Measurements from ENCODE around the gene CRADD.
A peak's percentile ranks its signal among the peaks of the same experiment; 100 is the strongest.

The CRADD gene

DNA sequence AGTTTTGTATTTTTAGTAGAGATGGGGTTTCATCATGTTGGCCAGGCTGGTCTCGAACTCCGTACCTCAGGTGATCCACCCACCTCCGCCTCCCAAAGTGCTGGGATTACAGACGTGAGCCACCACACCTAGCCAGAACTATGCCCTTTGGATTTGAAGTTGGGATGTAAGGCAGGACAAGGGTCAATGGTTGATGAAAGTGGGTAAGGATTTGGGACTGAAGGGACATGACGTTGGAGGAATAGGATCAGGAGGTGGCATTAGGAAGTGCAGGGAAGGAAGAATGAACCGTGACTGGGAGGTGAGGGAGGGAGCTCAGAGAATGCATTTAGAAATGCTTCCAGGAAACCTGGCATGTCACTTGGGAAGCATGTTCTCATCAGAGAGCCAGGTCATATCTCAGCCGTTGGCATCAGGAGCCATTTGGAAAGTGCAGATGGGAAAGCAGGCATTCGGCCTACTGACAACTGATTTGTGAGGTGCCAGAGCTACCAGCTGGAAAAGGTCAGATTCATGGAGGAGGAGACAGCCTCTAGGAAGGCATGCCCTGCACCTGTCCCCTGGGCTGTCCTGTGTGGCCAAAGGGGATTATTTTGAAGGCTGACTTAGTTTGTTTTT lies 2.2 kb downstream of the CRADD start:
- peaks cover 15% of the 10 kb centered on the region for H3K36me3 Mint-ChIP-seq (ENCODE audit: low read depth)
- H3K4me1 Mint-ChIP-seq (ENCODE audit: low read depth) = peaks cover 24% of the 10 kb centered on the region
- H3K27me3 Mint-ChIP-seq (ENCODE audit: low read depth) = peaks cover under 1% of the 10 kb centered on the region
- no peak for DNase-seq (ENCODE audit: low spot score)
- H3K9me3 Mint-ChIP-seq = peaks cover 9% of the 10 kb centered on the region
- H3K27ac Mint-ChIP-seq = peak overlapping the region; percentile 44
- peak overlapping the region; percentile 96 for H3K4me3 Mint-ChIP-seq

DNA sequence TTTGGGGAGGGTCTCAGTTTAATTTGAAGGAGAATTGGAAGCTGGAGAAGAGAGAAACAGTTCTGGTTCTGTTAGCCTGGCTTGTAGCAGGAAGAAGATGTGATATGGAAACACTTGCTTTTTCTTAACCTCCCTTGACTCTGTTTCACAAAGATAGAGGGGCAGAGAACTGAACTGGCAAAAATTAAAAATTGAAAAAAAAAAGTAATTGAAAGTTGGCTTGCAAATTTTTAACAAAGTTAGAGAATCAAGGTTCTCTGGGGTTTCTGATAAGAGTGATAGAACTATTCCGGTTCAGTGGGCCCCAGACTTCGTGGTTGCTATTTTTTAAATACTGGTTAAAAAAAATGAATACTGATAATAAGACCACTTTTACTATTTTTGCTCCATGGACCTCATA lies 2.8 kb downstream of the CRADD start:
- peaks cover 29% of the 10 kb centered on the region for H3K4me1 Mint-ChIP-seq (ENCODE audit: low read depth)
- H3K27me3 Mint-ChIP-seq (ENCODE audit: low read depth) = no peaks in the 10 kb centered on the region
- no peak for DNase-seq (ENCODE audit: low spot score)
- H3K9me3 Mint-ChIP-seq = peaks cover 9% of the 10 kb centered on the region
- peaks cover 15% of the 10 kb centered on the region for H3K36me3 Mint-ChIP-seq (ENCODE audit: low read depth)
- no peak overlapping the region for H3K27ac Mint-ChIP-seq
- H3K4me3 Mint-ChIP-seq = peak overlapping the region; percentile 96

DNA sequence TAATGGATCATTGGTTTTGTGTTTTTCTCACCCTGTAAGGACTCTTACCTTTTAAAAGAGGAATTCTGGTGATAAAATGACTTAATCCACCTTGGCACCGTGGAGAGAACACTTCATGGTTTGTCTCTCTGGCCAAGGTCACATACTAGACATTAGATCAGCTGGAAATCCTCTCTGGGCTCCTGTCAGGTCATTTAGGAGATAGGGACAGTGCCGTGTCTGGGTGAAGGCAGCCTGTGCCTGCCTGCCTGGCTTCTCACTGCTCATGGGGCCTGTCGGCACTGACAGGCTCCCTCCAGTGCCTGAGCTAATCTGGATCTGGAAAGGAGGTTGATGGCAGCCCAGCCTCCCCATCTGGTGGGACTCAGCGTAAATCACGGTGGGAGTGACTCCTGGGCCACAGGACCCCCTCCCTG lies 5.7 kb downstream of the CRADD start:
- Mint-ChIP-seq H3K36me3 (ENCODE audit: low read depth) (peaks cover 14% of the 10 kb centered on the region), H3K27me3 (ENCODE audit: low read depth) (no peaks in the 10 kb centered on the region), H3K9me3 (no peaks in the 10 kb centered on the region), H3K27ac (no peak overlapping the region), H3K4me3 (no peak overlapping the region), H3K4me1 (ENCODE audit: low read depth) (peaks cover 28% of the 10 kb centered on the region)
- no peak for DNase-seq (ENCODE audit: low spot score)

DNA sequence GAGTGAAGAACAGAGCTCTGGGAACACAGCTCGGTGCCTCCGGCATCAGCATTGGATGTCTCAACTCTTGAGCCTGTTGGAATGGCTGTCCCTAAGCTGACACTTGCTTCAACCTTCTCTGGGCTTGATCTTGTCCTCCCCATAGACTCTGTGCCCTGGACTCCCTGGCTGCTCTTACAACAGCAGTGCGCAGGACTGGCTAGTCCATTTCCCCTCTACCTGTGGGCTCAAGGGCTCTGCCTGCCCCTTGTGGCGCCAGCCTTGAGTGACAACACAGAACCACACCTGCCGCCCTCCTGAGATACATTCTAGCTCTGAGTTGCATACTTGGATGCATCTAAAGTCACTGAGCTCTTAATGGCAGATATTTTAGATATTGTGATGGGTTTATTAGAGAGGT lies 6.2 kb downstream of the CRADD start:
- H3K4me1 Mint-ChIP-seq (ENCODE audit: low read depth) = peaks cover 23% of the 10 kb centered on the region
- no peak for DNase-seq (ENCODE audit: low spot score)
- H3K4me3 Mint-ChIP-seq = no peak overlapping the region
- no peak overlapping the region for H3K27ac Mint-ChIP-seq
- H3K9me3 Mint-ChIP-seq = no peaks in the 10 kb centered on the region
- H3K27me3 Mint-ChIP-seq (ENCODE audit: low read depth) = no peaks in the 10 kb centered on the region
- peaks cover 13% of the 10 kb centered on the region for H3K36me3 Mint-ChIP-seq (ENCODE audit: low read depth)

DNA sequence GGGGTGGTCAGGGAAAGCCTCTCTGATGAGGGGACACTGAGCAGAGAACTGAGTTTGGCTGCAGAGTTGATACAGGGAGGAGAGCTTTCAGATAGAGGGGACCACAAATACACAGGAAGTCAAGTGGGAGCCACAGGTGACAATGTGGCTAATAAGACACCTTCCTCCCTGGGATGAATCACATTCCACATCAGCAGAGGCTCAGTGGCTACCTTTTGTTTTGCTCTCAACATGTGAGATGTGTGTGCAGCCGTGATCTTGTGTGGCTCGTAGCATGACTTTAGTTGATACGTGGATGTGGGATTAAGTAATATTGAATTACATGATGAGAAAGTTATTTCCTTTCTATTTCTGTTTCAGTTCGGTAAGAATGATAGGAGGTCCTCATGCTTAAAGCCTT lies 7.5 kb downstream of the CRADD start:
- H3K4me1 Mint-ChIP-seq (ENCODE audit: low read depth) = peaks cover 27% of the 10 kb centered on the region
- peaks cover 2% of the 10 kb centered on the region for H3K36me3 Mint-ChIP-seq (ENCODE audit: low read depth)

DNA sequence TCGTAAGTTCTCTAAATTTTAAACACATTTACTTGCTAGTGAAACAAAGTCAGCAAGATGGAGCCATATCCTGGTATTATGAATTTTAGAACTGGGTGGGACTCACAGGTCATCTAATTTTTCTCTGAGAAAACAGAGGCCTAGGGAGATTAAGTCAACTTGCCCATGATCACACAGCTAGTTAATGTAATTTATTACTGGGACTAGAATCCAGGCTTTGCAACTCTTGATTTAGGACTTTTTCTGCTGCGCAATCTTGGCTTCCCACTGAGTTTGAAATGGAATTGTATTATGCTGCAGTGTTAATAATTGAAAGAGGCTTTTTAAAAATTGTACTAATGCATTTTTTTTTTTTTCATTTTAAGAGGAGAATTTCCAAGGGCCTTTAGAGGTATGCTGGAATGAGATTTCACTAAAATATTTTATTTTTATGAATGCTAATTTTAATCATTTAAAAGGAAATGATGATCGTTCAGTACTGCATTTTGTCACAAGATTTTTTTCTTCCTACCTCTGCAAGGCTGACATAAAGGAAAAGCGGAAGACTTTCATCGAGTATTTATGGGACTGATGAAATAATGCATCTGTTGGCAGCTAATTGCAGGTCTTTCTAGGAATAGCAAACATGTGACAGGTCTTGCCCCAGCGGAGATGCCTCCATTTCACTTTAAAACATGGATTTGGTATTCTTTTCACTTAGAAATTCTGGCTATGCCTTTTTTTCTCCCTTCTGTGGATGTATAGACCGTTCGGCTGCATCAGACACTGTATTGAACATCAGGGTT lies 9.6 kb downstream of the CRADD start:
- no peak for DNase-seq (ENCODE audit: low spot score)
- no peak overlapping the region for H3K27ac Mint-ChIP-seq
- no peaks in the 10 kb centered on the region for H3K9me3 Mint-ChIP-seq
- H3K36me3 Mint-ChIP-seq (ENCODE audit: low read depth) = no peaks in the 10 kb centered on the region
- H3K4me3 Mint-ChIP-seq = no peak overlapping the region
- H3K4me1 Mint-ChIP-seq (ENCODE audit: low read depth) = peaks cover 28% of the 10 kb centered on the region
- H3K27me3 Mint-ChIP-seq (ENCODE audit: low read depth) = no peaks in the 10 kb centered on the region

More for the DNA sequence above, 7.5 kb downstream of the CRADD start:
- Mint-ChIP-seq H3K27me3 (ENCODE audit: low read depth) (no peaks in the 10 kb centered on the region), H3K9me3 (no peaks in the 10 kb centered on the region), H3K27ac (no peak overlapping the region), H3K4me3 (no peak overlapping the region)
- no peak for DNase-seq (ENCODE audit: low spot score)

DNA sequence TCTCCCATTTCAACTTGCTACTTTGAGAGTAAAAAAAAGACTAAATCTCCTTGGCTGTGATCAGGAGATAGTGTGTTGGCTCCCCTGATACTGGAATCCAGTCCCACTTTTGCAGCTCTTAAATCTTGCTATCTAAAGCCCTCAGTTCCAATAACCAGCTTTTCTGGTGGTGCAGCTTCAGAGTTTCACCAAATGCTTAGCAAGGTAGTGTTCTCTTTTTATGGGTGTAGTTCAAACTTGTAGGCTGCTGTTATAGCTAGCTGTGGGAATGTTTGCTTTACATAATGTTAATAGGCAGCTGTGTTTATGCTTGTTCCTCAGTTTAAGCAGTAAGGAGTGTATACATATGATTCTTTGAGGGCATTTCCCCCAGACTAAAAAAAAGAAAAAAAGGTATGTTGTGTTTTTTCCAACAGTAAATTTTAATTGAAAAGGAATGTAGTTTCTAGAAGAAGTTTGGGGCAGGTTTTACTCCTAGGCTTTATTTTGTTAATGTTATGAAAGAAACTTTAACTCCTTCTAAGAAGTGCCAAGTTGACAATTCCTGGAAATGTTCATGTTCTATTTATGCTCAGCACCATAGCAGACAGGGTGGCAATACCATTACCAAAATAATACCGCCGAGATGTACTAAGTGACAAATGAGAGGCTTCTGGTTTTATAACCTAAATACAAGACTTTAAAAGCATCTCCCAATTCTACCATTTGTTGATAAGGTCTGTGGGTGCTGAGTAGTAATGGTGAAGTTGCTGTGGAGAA lies 12.1 kb downstream of the CRADD start:
- peaks cover 8% of the 10 kb centered on the region for H3K27me3 Mint-ChIP-seq (ENCODE audit: low read depth)

DNA sequence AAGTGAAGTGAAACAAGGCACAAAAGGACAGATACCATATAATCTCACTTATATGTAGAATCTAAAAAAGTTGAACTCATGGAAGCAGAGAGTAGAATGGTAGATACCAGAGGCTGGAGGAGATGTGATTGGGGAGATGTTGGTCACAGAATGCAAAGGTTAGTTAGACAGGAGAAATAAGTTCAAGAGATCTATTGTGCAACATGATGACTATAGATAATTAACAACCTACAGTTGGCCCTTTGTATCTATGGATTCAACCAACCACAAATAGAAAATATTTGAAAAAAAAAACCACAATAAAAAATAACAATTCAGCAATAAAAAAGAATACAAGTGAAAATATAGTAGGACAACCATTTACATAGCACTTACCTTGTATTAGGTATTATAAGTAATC lies 19.3 kb downstream of the CRADD start:
- Mint-ChIP-seq H3K27me3 (ENCODE audit: low read depth) (peaks cover 9% of the 10 kb centered on the region), H3K4me1 (ENCODE audit: low read depth) (peaks cover 3% of the 10 kb centered on the region), H3K27ac (no peak overlapping the region), H3K9me3 (no peaks in the 10 kb centered on the region), H3K4me3 (no peak overlapping the region), H3K36me3 (ENCODE audit: low read depth) (no peaks in the 10 kb centered on the region)
- no peak for DNase-seq (ENCODE audit: low spot score)

More for the DNA sequence above, 12.1 kb downstream of the CRADD start:
- H3K9me3 Mint-ChIP-seq = no peaks in the 10 kb centered on the region
- peaks cover 25% of the 10 kb centered on the region for H3K4me1 Mint-ChIP-seq (ENCODE audit: low read depth)
- H3K36me3 Mint-ChIP-seq (ENCODE audit: low read depth) = no peaks in the 10 kb centered on the region
- H3K27ac Mint-ChIP-seq = no peak overlapping the region
- no peak overlapping the region for H3K4me3 Mint-ChIP-seq
- no peak for DNase-seq (ENCODE audit: low spot score)

DNA sequence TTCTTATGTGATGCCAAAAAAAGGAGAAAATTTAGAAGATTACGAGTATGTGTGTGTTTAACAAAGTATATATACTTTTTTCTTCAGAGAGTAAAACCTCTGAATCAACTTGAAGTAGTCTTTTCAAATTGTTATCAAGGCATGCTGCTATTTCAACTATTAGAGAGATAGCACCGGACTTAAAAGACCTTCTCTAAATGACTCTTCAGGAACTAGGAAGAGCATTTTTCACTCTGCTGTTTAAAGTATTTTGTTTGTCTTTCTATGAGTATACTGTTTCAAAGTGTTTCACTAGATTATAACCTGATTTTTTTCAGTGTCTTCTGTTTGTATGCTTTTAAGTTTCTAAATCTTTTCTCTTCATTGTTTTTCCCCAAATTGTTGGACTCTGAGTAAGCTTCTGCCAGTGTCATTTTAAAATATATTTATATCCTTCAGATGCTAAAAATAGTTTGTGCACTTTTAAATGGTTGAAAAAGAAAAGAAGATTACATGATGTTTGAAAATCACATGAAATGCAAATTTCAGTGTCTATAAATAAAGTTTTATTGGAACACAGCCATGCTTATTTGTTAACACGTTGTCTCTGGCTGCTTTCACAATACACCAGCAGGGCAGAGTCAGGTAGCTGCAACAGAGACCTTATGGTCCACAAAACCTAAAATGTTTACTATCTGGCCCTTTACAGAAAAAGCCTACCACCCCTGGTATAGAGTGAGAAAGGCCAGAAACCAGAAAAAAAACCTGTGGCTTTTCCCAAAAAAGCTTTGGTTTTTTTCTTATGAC lies 21.3 kb downstream of the CRADD start:
- Mint-ChIP-seq H3K27ac (no peak overlapping the region), H3K36me3 (ENCODE audit: low read depth) (no peaks in the 10 kb centered on the region), H3K4me1 (ENCODE audit: low read depth) (peaks cover 3% of the 10 kb centered on the region), H3K4me3 (no peak overlapping the region), H3K9me3 (no peaks in the 10 kb centered on the region), H3K27me3 (ENCODE audit: low read depth) (peaks cover 2% of the 10 kb centered on the region)
- DNase-seq (ENCODE audit: low spot score) = no peak

DNA sequence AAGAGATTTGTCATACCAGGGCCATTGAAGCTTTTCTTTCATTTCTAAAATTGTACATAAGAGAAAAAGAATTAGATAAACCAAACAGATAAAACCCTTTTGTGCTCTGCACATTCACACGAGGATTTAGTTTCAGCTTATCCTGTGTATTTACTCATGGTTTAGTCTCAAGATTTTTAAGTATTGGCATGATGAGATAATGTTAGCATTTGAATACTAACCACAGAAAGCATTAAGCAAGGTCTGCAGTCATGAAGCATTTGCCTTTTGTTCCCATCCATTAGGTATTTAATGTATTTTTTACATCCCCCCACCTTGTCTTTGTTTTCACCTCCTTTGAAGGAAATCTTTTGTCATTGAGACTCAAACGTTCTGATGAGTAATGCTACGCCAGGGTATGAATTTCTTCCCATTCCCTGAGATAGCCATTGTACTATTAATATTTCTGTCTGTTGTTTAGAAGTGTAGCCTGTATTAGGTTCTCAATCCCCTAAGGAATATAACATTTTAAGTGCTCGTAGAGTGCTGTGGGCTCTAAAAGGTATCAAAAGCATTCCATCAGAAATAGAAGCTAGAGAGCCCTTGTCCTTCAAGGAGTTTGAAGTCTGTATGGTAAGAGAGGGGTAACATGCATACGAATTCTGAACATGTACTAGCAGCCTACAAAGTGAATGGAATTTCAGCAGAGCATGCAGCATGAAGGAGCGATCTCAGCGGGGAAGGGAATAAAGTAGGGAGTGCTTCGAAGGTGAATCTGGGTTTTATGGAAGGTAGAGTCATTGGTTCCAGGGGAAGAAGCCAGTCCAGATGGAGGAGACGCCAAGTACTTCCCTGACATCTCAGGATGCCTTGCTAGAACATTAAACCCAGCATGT lies 22.3 kb downstream of the CRADD start:
- Mint-ChIP-seq H3K27me3 (ENCODE audit: low read depth) (peaks cover 2% of the 10 kb centered on the region), H3K4me3 (no peak overlapping the region), H3K27ac (no peak overlapping the region), H3K36me3 (ENCODE audit: low read depth) (no peaks in the 10 kb centered on the region), H3K4me1 (ENCODE audit: low read depth) (peaks cover 6% of the 10 kb centered on the region), H3K9me3 (no peaks in the 10 kb centered on the region)
- DNase-seq (ENCODE audit: low spot score) = no peak

DNA sequence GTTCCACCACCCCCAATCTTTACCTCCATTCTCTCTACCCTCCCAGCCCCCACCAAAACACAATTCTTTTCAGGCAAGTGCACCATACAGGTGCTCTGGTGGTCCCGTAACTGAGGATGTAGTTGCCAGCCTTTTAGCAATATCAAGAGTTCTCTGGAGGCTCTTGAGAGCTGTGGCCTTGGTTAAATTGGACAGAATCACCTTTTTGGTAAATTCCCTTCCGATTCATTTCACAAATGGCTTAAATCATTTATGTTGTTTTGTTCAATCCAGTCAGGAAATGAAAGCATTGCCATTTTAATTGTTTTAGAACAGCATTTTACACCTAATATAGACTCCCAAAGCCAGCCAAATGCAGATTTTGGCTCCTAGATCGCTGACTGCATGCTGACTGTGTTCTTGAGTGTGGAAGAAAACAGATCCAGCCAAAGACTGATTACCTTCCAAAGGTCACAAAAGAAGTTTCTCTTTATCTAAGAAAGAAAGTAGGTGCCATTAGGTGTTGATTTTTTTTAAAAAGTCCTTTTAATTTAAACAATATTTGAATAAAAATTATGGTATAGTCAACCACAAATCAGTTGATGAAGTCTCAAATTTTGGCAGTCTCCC lies 25.6 kb downstream of the CRADD start:
- DNase-seq (ENCODE audit: low spot score) = no peak
- Mint-ChIP-seq H3K27me3 (ENCODE audit: low read depth) (peaks cover 2% of the 10 kb centered on the region), H3K9me3 (no peaks in the 10 kb centered on the region), H3K36me3 (ENCODE audit: low read depth) (no peaks in the 10 kb centered on the region), H3K27ac (no peak overlapping the region), H3K4me1 (ENCODE audit: low read depth) (peaks cover 6% of the 10 kb centered on the region), H3K4me3 (no peak overlapping the region)

DNA sequence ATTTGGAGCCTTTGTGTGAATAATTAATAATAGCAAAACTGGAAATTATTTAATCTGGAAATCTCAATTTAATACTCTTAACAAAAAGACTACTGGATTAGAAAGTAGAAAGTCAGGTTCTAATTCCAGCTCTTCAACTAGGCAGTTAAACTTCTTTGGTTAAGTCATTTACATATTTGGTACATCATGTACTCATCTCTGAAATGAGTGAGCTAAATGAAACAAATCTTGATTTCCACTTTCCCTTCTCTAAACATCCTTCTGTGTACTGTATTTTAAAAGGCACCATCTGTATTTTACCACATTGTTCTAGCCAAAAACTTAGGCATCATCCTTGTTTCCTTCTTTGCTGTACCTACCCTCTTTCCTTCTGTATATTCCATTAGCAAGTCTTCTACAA lies 26.9 kb downstream of the CRADD start:
- Mint-ChIP-seq H3K27me3 (ENCODE audit: low read depth) (peaks cover 2% of the 10 kb centered on the region), H3K27ac (no peak overlapping the region), H3K36me3 (ENCODE audit: low read depth) (no peaks in the 10 kb centered on the region), H3K4me1 (ENCODE audit: low read depth) (peaks cover 3% of the 10 kb centered on the region), H3K9me3 (peaks cover 9% of the 10 kb centered on the region), H3K4me3 (no peak overlapping the region)
- DNase-seq (ENCODE audit: low spot score) = no peak

DNA sequence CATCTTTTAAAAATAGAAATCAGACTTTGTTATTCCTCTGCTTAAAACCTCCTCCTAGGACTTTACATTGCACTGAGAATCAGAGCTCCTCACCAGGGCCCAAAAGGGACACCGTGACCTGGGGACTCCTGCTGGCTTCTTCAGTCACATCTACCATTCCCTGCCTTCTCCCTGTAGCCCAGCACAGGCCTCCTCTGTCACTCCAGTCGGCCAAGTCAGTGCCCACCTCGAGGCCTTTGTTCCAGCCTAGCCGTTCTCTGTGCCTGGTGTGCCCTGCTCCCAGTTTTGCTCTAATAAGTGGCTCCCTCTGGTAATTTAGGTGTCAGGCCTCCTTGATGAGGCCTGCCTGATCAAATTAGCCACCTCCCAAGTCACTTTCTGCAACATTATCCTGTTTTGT lies 27.4 kb downstream of the CRADD start:
- H3K4me1 Mint-ChIP-seq (ENCODE audit: low read depth) = peaks cover 3% of the 10 kb centered on the region
- H3K4me3 Mint-ChIP-seq = no peak overlapping the region
- no peak overlapping the region for H3K27ac Mint-ChIP-seq
- peaks cover 14% of the 10 kb centered on the region for H3K9me3 Mint-ChIP-seq
- no peaks in the 10 kb centered on the region for H3K36me3 Mint-ChIP-seq (ENCODE audit: low read depth)
- peaks cover 2% of the 10 kb centered on the region for H3K27me3 Mint-ChIP-seq (ENCODE audit: low read depth)
- DNase-seq (ENCODE audit: low spot score) = no peak

All from T-helper 2 cell treated with Interferon-gamma antibody and Interleukin-4, amounts not matched to agents 5 μg/mL and 100 μg/mL, for 36 hours (primary cell).